Right ventricle myocardium inferior (tissue), 1 donor: Measurements from ENCODE around the gene HOXC10. TPM values are rescaled to one million over a fixed set of nuclear protein-coding genes. Genes with fewer than 3 reads are reported as not detected.

ENCODE experiments used
- ATAC-seq: fragments of 200-7000 bp; cut with Tn5 transposase; one replicate; pipeline ENCODE4 v1.9.1; 2020; ENCODE audit warnings: mild to moderate bottlenecking, moderate library complexity
- DNase-seq: peaks from one replicate; pipeline ENCODE4 v3.0.0; 2021; ENCODE audit errors: missing footprints
- intact Hi-C: fragments of 100-400 bp; cut with DNase I; formaldehyde crosslinking; loops from one replicate; pipeline ENCODE4 v1.11.0; 2022
- total RNA-seq: library from RNA; stranded (reverse); fragmentation: NEBNext Ultra II Directional; extraction: Animal tissue kit (Norgen Biotek cat#: 25700); gene quantifications from one replicate; pipeline ENCODE4 v1.2.1, GENCODE V29; 2021
- donor health status: DM: no; HTN: yes; CAD: no; lungs with severe emphysema.

HOXC10 gene
- total RNA-seq, 1 donor from 2014 or later, result not detected

GRCh38 chr12:54017878-54018467, 33.0 kb downstream of the HOXC10 start:
- peak; percentile 82 for ATAC-seq
- peak; percentile 82 for DNase-seq
- intact Hi-C loops, result no loop called here

GRCh38 chr12:54018468-54018984, 33.6 kb downstream of the HOXC10 start:
- DNase-seq (no peak), ATAC-seq (no peak)
- intact Hi-C loops, result no loop called here

GRCh38 chr12:54019091-54019811, 34.3 kb downstream of the HOXC10 start:
- intact Hi-C loops, result no loop called here
- no peak for ATAC-seq
- DNase-seq, result no peak

- ATAC-seq, result peak; percentile 77
- no peak for DNase-seq
- intact Hi-C loops, result no loop called here
Observed at GRCh38 chr12:54019924-54020590, 35.1 kb downstream of the HOXC10 start.

GRCh38 chr12:54020591-54021405, 35.9 kb downstream of the HOXC10 start:
- DNase-seq (no peak), ATAC-seq (no peak)
- intact Hi-C loops, result no loop called here

- DNase-seq (no peak), ATAC-seq (no peak)
- intact Hi-C loops, result no loop called here
Observed at GRCh38 chr12:54021432-54022013, 36.6 kb downstream of the HOXC10 start.

- intact Hi-C loops, result no loop called here
- no peak for ATAC-seq
- DNase-seq, result no peak
Observed at GRCh38 chr12:54022960-54023884, 38.3 kb downstream of the HOXC10 start.

- DNase-seq (no peak), ATAC-seq (no peak)
- intact Hi-C loops, result no loop called here
Observed at GRCh38 chr12:54024127-54024526, 39.2 kb downstream of the HOXC10 start.

GRCh38 chr12:54024581-54025305, 39.8 kb downstream of the HOXC10 start:
- intact Hi-C loops, result no loop called here

GRCh38 chr12:54025499-54026405, 40.8 kb downstream of the HOXC10 start:
- intact Hi-C loops, result no loop called here
- DNase-seq (no peak), ATAC-seq (no peak)

More at GRCh38 chr12:54024581-54025305, 39.8 kb downstream of the HOXC10 start:
- no peak for ATAC-seq
- DNase-seq, result no peak

GRCh38 chr12:54026640-54027441, 41.9 kb downstream of the HOXC10 start:
- ATAC-seq, result no peak
- no peak for DNase-seq
- intact Hi-C loops, result no loop called here

GRCh38 chr12:54027442-54027786, 42.5 kb downstream of the HOXC10 start:
- no peak for DNase-seq
- intact Hi-C loops, result no loop called here
- ATAC-seq, result no peak

- no peak for DNase-seq
- intact Hi-C loops, result no loop called here
- no peak for ATAC-seq
Observed at GRCh38 chr12:54028314-54029201, 43.6 kb downstream of the HOXC10 start, which contains the start of gene HOXC6. TSS of gene HOXC6 (plus strand) at chr12:54028440. CDS start at chr12:54028522, 82 bp downstream.
